RWPE2 (cell line): ENCODE measurements around the gene USP6NL.

Experiments
- ATAC-seq: fragments of 200-7000 bp; cut with Tn5 transposase; 3 replicates; pipeline ENCODE4 v1.9.1; 2021; ENCODE audit warnings: low read depth
- DNase-seq: peaks from one replicate; pipeline ENCODE4 v3.0.0-alpha.2; 2020; ENCODE audit warnings: low spot score
- H3K27ac ChIP-seq: fragments of 450-650 bp; 2 replicates; pipeline ENCODE4 v1.5.1; 2017; ENCODE audit warnings: mild to moderate bottlenecking; ENCODE audit not compliant: poor library complexity, severe bottlenecking
- H3K27me3 ChIP-seq: fragments of 250-450 bp; sonication (Bioruptor Pico); 2 replicates; pipeline ENCODE4 v1.5.1; 2021; ENCODE audit warnings: mild to moderate bottlenecking, moderate library complexity; ENCODE audit not compliant: insufficient read depth, poor library complexity, severe bottlenecking
- H3K36me3 ChIP-seq: fragments of 250-450 bp; sonication (Bioruptor Pico); 2 replicates; pipeline ENCODE4 v1.5.1; 2020; ENCODE audit warnings: low read depth, mild to moderate bottlenecking, moderate library complexity
- H3K4me1 ChIP-seq: fragments of 250-450 bp; sonication (Bioruptor Pico); 2 replicates; pipeline ENCODE4 v1.5.1; 2021; ENCODE audit warnings: mild to moderate bottlenecking, moderate library complexity; ENCODE audit not compliant: insufficient read depth, poor library complexity, severe bottlenecking
- H3K4me3 ChIP-seq: fragments of 250-450 bp; sonication (Bioruptor Pico); 2 replicates; pipeline ENCODE4 v1.5.1; 2021; ENCODE audit warnings: mild to moderate bottlenecking, moderate library complexity; ENCODE audit not compliant: severe bottlenecking
- H3K9me3 ChIP-seq: fragments of 250-450 bp; sonication (Bioruptor Pico); 2 replicates; pipeline ENCODE4 v1.5.1; 2021; ENCODE audit warnings: mild to moderate bottlenecking, moderate library complexity; ENCODE audit not compliant: severe bottlenecking
- CTCF ChIP-seq: fragments of 450-650 bp; IDR thresholded peaks from one replicate; pipeline ENCODE4 v1.5.1; 2017; ENCODE audit warnings: mild to moderate bottlenecking, moderate library complexity; ENCODE audit not compliant: poor library complexity, severe bottlenecking

USP6NL gene

GRCh38 chr10:11611248-11612020 lies at the start of gene USP6NL:
Gene USP6NL (minus strand): TSS chr10:11611650. CDS start chr10:11597634, 14,016 bp downstream.
- peak; percentile 88 for ATAC-seq
- TF ChIP-seq CTCF, result no peak
- H3K27me3 ChIP-seq, result no peaks in the 10 kb centered on the region
- peak within 1 kb of the TSS; percentile 58 for H3K27ac ChIP-seq
- H3K4me1 ChIP-seq, result peaks cover 7% of the 10 kb centered on the region
- H3K36me3 ChIP-seq, result no peaks in the 10 kb centered on the region
- peak within 1 kb of the TSS; percentile 75 for H3K4me3 ChIP-seq
- peak; percentile 87 for DNase-seq
- no peaks in the 10 kb centered on the region for H3K9me3 ChIP-seq

GRCh38 chr10:11658801-11659368 lies 47.4 kb upstream of the USP6NL start:
- ATAC-seq, result peak; percentile 21; the same call in 1 of the 3 replicates
- Histone ChIP-seq H3K27me3 (no peaks in the 10 kb centered on the region), H3K4me1 (no peaks in the 10 kb centered on the region), H3K36me3 (no peaks in the 10 kb centered on the region), H3K4me3 (no peak overlapping the region), H3K9me3 (no peaks in the 10 kb centered on the region), H3K27ac (no peak overlapping the region)
- TF ChIP-seq CTCF, result no peak
- peak; percentile 11 for DNase-seq

- no peak overlapping the region for H3K27ac ChIP-seq
- H3K4me3 ChIP-seq, result no peak overlapping the region
- H3K9me3 ChIP-seq, result no peaks in the 10 kb centered on the region
- no peaks in the 10 kb centered on the region for H3K4me1 ChIP-seq
- no peaks in the 10 kb centered on the region for H3K36me3 ChIP-seq
- TF ChIP-seq CTCF, result no peak
- H3K27me3 ChIP-seq, result no peaks in the 10 kb centered on the region
- ATAC-seq (no peak), DNase-seq (no peak)
These were observed 44.4 kb upstream of the USP6NL start for GRCh38 chr10:11655836-11656235.

GRCh38 chr10:11654659-11655058 lies 43.2 kb upstream of the USP6NL start:
- DNase-seq (peak; percentile 19), ATAC-seq (no peak)
- H3K4me3 ChIP-seq, result no peak overlapping the region
- H3K4me1 ChIP-seq, result peaks cover 1% of the 10 kb centered on the region
- H3K27ac ChIP-seq, result no peak overlapping the region
- TF ChIP-seq CTCF, result no peak
- H3K9me3 ChIP-seq, result no peaks in the 10 kb centered on the region
- H3K27me3 ChIP-seq, result no peaks in the 10 kb centered on the region
- H3K36me3 ChIP-seq, result no peaks in the 10 kb centered on the region
